Smooth muscle cell (in vitro differentiated cells): ENCODE data around the gene GALNTL6. TPM values are rescaled to one million over a fixed set of nuclear protein-coding genes. Genes with fewer than 3 reads are reported as not detected.
A peak's percentile ranks its signal among the peaks of the same experiment; 100 is the strongest.

Source experiments
- DNase-seq: peaks from one replicate; lab custom pipeline; 2025; ENCODE audit not compliant: unreplicated experiment; lab: John Stamatoyannopoulos, UW
- H2AFZ ChIP-seq: fragments of 200-600 bp; sonication (generic); 2 replicates; pipeline ENCODE4 v1.6.0; 2016; ENCODE audit warnings: antibody characterized with exemption, low read depth, mild to moderate bottlenecking
- H3F3A ChIP-seq: fragments of 200-600 bp; sonication (generic); 2 replicates; pipeline ENCODE4 v1.6.0; 2017; ENCODE audit warnings: antibody characterized with exemption, low read depth
- H3K27ac ChIP-seq: fragments of 200-600 bp; sonication (generic); 2 replicates; pipeline ENCODE4 v1.5.1; 2016; ENCODE audit warnings: low read depth, mild to moderate bottlenecking
- H3K27me3 ChIP-seq: fragments of 200-600 bp; sonication (generic); 2 replicates; pipeline ENCODE4 v1.6.1; 2016; ENCODE audit warnings: low read depth, mild to moderate bottlenecking
- H3K36me3 ChIP-seq: fragments of 200-600 bp; sonication (generic); 2 replicates; pipeline ENCODE4 v1.5.1; 2016; ENCODE audit warnings: low read depth
- H3K4me1 ChIP-seq: fragments of 200-600 bp; sonication (generic); 2 replicates; pipeline ENCODE4 v1.5.1; 2016; ENCODE audit warnings: low read depth
- H3K4me2 ChIP-seq: fragments of 200-600 bp; sonication (generic); 2 replicates; pipeline ENCODE4 v1.6.0; 2016; ENCODE audit warnings: mild to moderate bottlenecking
- H3K4me3 ChIP-seq: fragments of 200-600 bp; sonication (generic); 2 replicates; pipeline ENCODE4 v1.5.1; 2016; ENCODE audit warnings: mild to moderate bottlenecking
- H3K79me2 ChIP-seq: fragments of 200-600 bp; sonication (generic); 2 replicates; pipeline ENCODE4 v1.6.0; 2016; ENCODE audit warnings: low read depth, mild to moderate bottlenecking
- H3K9ac ChIP-seq: fragments of 200-600 bp; sonication (generic); 2 replicates; pipeline ENCODE4 v1.6.0; 2016; ENCODE audit warnings: low read depth
- H3K9me3 ChIP-seq: fragments of 200-600 bp; sonication (generic); replicated peaks from 2 replicates; pipeline ENCODE4 v1.5.1; 2016; ENCODE audit warnings: low read depth
- H4K20me1 ChIP-seq: fragments of 200-600 bp; sonication (generic); 2 replicates; pipeline ENCODE4 v1.6.0; 2016; ENCODE audit warnings: low read depth
- WGBS: methylation state at CpG from one replicate; pipeline ENCODE4 v1.1.7; 2016; ENCODE audit warnings: low lambda C conversion rate; 5-methylcytosine and 5-hydroxymethylcytosine counted together
- polyA plus RNA-seq: library from polyadenylated mRNA; unstranded; fragments of >200 nt; fragmentation: Nextera tagmentation; extraction: Ambion mirVana; gene quantifications from 2 replicates; pipeline ENCODE4 v1.2.1, GENCODE V29; 2016
- total RNA-seq: library from RNA; depleted of rRNA; stranded (reverse); fragments of >200 nt; gene quantifications from 2 replicates; pipeline ENCODE4 v1.2.3, GENCODE V29; 2014
- TF ChIP-seq, protein P1 (sequence below): fragments of 200-600 bp; sonication (generic); IDR thresholded peaks from 2 replicates; pipeline ENCODE4 v1.5.1; 2017; ENCODE audit warnings: borderline replicate concordance, mild to moderate bottlenecking, antibody characterized with exemption; ENCODE audit not compliant: insufficient read depth, poor library complexity, severe bottlenecking

Gene GALNTL6
- total and polyA plus RNA-seq, 2 experiments from 2014 or later, result 0.18 to 1.3 TPM

GRCh38 chr4:173074501-173074946 is 1261.3 kb downstream of the GALNTL6 start:
- WGBS, result 24% methylated on average over 3 of the region's 3 CpGs
- DNase-seq, result no peak

GRCh38 chr4:173076903-173077634 is 1263.9 kb downstream of the GALNTL6 start:
- H4K20me1 ChIP-seq, result no peaks in the 10 kb centered on the region
- no peaks in the 10 kb centered on the region for H3K79me2 ChIP-seq
- no peak overlapping the region for H2AFZ ChIP-seq
- peak overlapping the region; percentile 12 for H3K4me2 ChIP-seq
- TF ChIP-seq, protein P1, sequence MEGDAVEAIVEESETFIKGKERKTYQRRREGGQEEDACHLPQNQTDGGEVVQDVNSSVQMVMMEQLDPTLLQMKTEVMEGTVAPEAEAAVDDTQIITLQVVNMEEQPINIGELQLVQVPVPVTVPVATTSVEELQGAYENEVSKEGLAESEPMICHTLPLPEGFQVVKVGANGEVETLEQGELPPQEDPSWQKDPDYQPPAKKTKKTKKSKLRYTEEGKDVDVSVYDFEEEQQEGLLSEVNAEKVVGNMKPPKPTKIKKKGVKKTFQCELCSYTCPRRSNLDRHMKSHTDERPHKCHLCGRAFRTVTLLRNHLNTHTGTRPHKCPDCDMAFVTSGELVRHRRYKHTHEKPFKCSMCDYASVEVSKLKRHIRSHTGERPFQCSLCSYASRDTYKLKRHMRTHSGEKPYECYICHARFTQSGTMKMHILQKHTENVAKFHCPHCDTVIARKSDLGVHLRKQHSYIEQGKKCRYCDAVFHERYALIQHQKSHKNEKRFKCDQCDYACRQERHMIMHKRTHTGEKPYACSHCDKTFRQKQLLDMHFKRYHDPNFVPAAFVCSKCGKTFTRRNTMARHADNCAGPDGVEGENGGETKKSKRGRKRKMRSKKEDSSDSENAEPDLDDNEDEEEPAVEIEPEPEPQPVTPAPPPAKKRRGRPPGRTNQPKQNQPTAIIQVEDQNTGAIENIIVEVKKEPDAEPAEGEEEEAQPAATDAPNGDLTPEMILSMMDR, result no peak
- peaks cover 8% of the 10 kb centered on the region for H3K4me1 ChIP-seq
- no peaks in the 10 kb centered on the region for H3K36me3 ChIP-seq
- H3K9me3 ChIP-seq, result no peaks in the 10 kb centered on the region
- no peak for DNase-seq
- no peak overlapping the region for H3K4me3 ChIP-seq
- H3K9ac ChIP-seq, result no peak overlapping the region
- H3F3A ChIP-seq, result peaks cover 4% of the 10 kb centered on the region
- H3K27ac ChIP-seq, result peak overlapping the region; percentile 57
- no peaks in the 10 kb centered on the region for H3K27me3 ChIP-seq
- 60% methylated on average over 3 of the region's 3 CpGs for WGBS

More at GRCh38 chr4:173074501-173074946, 1261.3 kb downstream of the GALNTL6 start:
- Histone ChIP-seq H3K4me2 (peak overlapping the region; percentile 55), H3K4me3 (no peak overlapping the region), H3K27me3 (no peaks in the 10 kb centered on the region), H3K9me3 (no peaks in the 10 kb centered on the region), H2AFZ (no peak overlapping the region), H3K27ac (peak overlapping the region; percentile 42), H3K4me1 (peaks cover 8% of the 10 kb centered on the region), H3K9ac (no peak overlapping the region), H4K20me1 (no peaks in the 10 kb centered on the region), H3F3A (peaks cover 4% of the 10 kb centered on the region), H3K79me2 (no peaks in the 10 kb centered on the region), H3K36me3 (no peaks in the 10 kb centered on the region)
- TF ChIP-seq, protein P1, result no peak

DNA sequence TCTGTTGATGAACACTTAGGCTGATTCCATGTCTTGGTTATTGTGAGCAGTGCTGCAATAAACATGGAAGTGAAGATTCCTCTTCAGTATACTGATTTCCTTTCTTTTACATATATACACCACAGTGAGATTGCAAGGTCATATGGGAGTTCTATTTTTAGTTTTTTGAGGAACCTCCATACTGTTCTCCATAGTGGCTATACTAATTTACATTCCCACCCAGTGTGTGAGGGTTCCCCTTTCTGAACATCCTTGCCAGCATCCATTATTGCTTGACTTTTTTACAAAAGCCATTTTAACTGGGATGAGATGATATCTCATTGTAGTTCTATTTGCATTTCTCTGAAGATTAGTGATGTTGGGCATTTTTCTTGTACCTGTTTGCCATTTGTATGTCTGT is 1274.9 kb downstream of the GALNTL6 start:
- TF ChIP-seq, protein P1, result no peak

More for the DNA sequence above, 1274.9 kb downstream of the GALNTL6 start:
- H2AFZ ChIP-seq, result no peak overlapping the region
- H3K4me3 ChIP-seq, result no peak overlapping the region
- DNase-seq, result no peak
- H3K27ac ChIP-seq, result no peak overlapping the region
- H3K36me3 ChIP-seq, result no peaks in the 10 kb centered on the region
- H3F3A ChIP-seq, result no peaks in the 10 kb centered on the region
- H3K27me3 ChIP-seq, result no peaks in the 10 kb centered on the region
- H3K4me1 ChIP-seq, result no peaks in the 10 kb centered on the region
- no peaks in the 10 kb centered on the region for H3K9me3 ChIP-seq
- H3K79me2 ChIP-seq, result no peaks in the 10 kb centered on the region
- H3K9ac ChIP-seq, result no peak overlapping the region
- H4K20me1 ChIP-seq, result no peaks in the 10 kb centered on the region
- no peak overlapping the region for H3K4me2 ChIP-seq
